Naive thymus-derived CD4-positive, alpha-beta T cell (primary cell): Measurements from ENCODE around the gene DMRT3. TPM values are rescaled to one million over a fixed set of nuclear protein-coding genes. Genes with fewer than 3 reads are reported as not detected.

ENCODE experiments used
- ATAC-seq: fragments of 150-1000 bp; cut with Tn5 transposase; 2 replicates; pipeline ENCODE4 v1.10.0; 2021; ENCODE audit warnings: mild to moderate bottlenecking, moderate library complexity
- CTCF ChIA-PET: fragments of 350-600 bp; sonication (Branson Sonifier 250); formaldehyde crosslinking; loops from one replicate; lab custom pipeline; 2021; ENCODE audit warnings: antibody characterized with exemption; lab: Charles Lee
- POLR2A ChIA-PET: fragments of 350-600 bp; sonication (Branson Sonifier 250); formaldehyde crosslinking; loops from one replicate; lab custom pipeline; 2021; ENCODE audit warnings: antibody characterized with exemption, inconsistent platforms; lab: Charles Lee
- DNase-seq, 9 donors: peaks; one replicate each; pipeline versions ENCODE4 v3.0.0 to v3.0.0-alpha.2; 2020 to 2022; ENCODE audit warnings: mixed read lengths in 1 of 9
- H3K27ac ChIP-seq: one replicate; pipeline ENCODE4 v1.7.0; 2013; ENCODE audit warnings: mild to moderate bottlenecking, low read depth, low read length, moderate library complexity
- H3K27me3 ChIP-seq, 2 donors: one replicate each; pipeline ENCODE4 v1.7.0; 2013; ENCODE audit warnings: low read length in 2 of 2, mild to moderate bottlenecking in 2 of 2, moderate library complexity in 2 of 2; ENCODE audit not compliant: control insufficient read depth in 2 of 2, insufficient read depth in 2 of 2
- H3K36me3 ChIP-seq, 3 experiments: 1 replicate in 2 of 3; 2 replicates in 1 of 3; pipeline ENCODE4 v1.7.0; 2013; ENCODE audit warnings: low read length in 3 of 3, mild to moderate bottlenecking in 3 of 3, moderate library complexity in 1 of 3; ENCODE audit not compliant: insufficient read depth in 3 of 3, control insufficient read depth in 2 of 3
- H3K4me1 ChIP-seq, 2 donors: one replicate each; pipeline ENCODE4 v1.7.0; 2013; ENCODE audit warnings: low read length in 2 of 2, mild to moderate bottlenecking in 2 of 2, moderate library complexity in 1 of 2; ENCODE audit not compliant: control insufficient read depth in 2 of 2, insufficient read depth in 2 of 2
- H3K4me3 ChIP-seq: 2 replicates; pipeline ENCODE4 v1.7.0; 2013; ENCODE audit warnings: mild to moderate bottlenecking, low read length
- H3K9me3 ChIP-seq, 3 experiments: 1 replicate in 2 of 3; 2 replicates in 1 of 3; pipeline ENCODE4 v1.7.0; 2013; ENCODE audit warnings: low read length in 3 of 3; ENCODE audit not compliant: control insufficient read depth in 2 of 3
- H3K27ac Mint-ChIP-seq, 9 donors: one replicate each; pipeline ENCODE4 v1.8.0; 2020 to 2022; ENCODE audit warnings: mixed read lengths in 9 of 9, mild to moderate bottlenecking in 8 of 9, moderate library complexity in 5 of 9, inconsistent platforms in 2 of 9
- H3K27me3 Mint-ChIP-seq, 5 donors: one replicate each; pipeline ENCODE4 v1.8.0; 2021 to 2022; ENCODE audit warnings: mixed read lengths in 5 of 5, mild to moderate bottlenecking in 1 of 5
- H3K36me3 Mint-ChIP-seq, 5 donors: one replicate each; pipeline ENCODE4 v1.8.0; 2020 to 2022; ENCODE audit warnings: mixed read lengths in 5 of 5, mild to moderate bottlenecking in 3 of 5, inconsistent platforms in 1 of 5
- H3K4me1 Mint-ChIP-seq, 7 donors: one replicate each; pipeline ENCODE4 v1.8.0; 2020 to 2022; ENCODE audit warnings: mixed read lengths in 7 of 7, mild to moderate bottlenecking in 3 of 7, inconsistent platforms in 1 of 7
- H3K4me3 Mint-ChIP-seq, 10 donors: one replicate each; pipeline ENCODE4 v1.8.0; 2020 to 2022; ENCODE audit warnings: mild to moderate bottlenecking in 10 of 10, mixed read lengths in 10 of 10, moderate library complexity in 6 of 10, inconsistent platforms in 2 of 10
- H3K9me3 Mint-ChIP-seq, 11 donors: one replicate each; pipeline ENCODE4 v1.8.0; 2020 to 2022; ENCODE audit warnings: mixed read lengths in 11 of 11, mild to moderate bottlenecking in 4 of 11, inconsistent platforms in 1 of 11, moderate library complexity in 1 of 11
- intact Hi-C, 2 donors: fragments of 100-400 bp; cut with micrococcal nuclease; formaldehyde crosslinking; loops; one replicate each; pipeline ENCODE4 v1.15.1; 2023
- polyA plus RNA-seq, 2 donors: library from polyadenylated mRNA; unstranded; fragments of 300-500 nt; fragmentation: Illumina TruSeq; gene quantifications; one replicate each; pipeline ENCODE4 v1.2.3, GENCODE V29; 2021
- total RNA-seq, 6 experiments: library from RNA in 5 of 6; stranded (reverse) in 5 of 6; gene quantifications; 1 replicate in 5 of 6; 2 replicates in 1 of 6; pipeline ENCODE4 v1.2.3 and lab custom pipeline; 2021 to 2026

Gene DMRT3
- total and polyA plus RNA-seq, 7 experiments from 2014 or later = not detected

- intact Hi-C loops = no loop called here
- Mint-ChIP-seq H3K36me3 (peaks cover 0 to 5% (median 0%) of the 10 kb centered on the region in 5 donors), H3K27me3 (peaks cover 61 to 87% (median 67%) of the 10 kb centered on the region in 5 donors), H3K4me1 (peaks cover 10 to 43% (median 32%) of the 10 kb centered on the region in 7 donors), H3K27ac (peak overlapping the region in 1 of 9 donors; percentile 75), H3K9me3 (peaks cover 0 to 7% (median 0%) of the 10 kb centered on the region in 11 donors), H3K4me3 (peak overlapping the region in 4 of 10 donors; percentile 35 to 63 (median 44))
- H3K9me3 ChIP-seq = no peaks in the 10 kb centered on the region
- no peak overlapping the region for H3K4me3 ChIP-seq
- H3K36me3 ChIP-seq = no peaks in the 10 kb centered on the region
- no peak for ATAC-seq
- no peak overlapping the region for H3K27ac ChIP-seq
- ChIA-PET POLR2A (no interaction called here), CTCF (interaction anchor here (0.8 kb wide), 1 partner anchor 30 kb away, joined by 3 read pairs; no protein-coding TSS in a partner anchor)
- peaks cover 7 to 33% of the 10 kb centered on the region in 2 donors for H3K27me3 ChIP-seq
- no peak for DNase-seq
- peaks cover 0 to 4% of the 10 kb centered on the region in 2 donors for H3K4me1 ChIP-seq
Observed at GRCh38 chr9:974996-975739, 1.3 kb upstream of the DMRT3 start.

GRCh38 chr9:975740-976257 is 656 bp upstream of the DMRT3 start:
- ChIA-PET POLR2A (no interaction called here), CTCF (no interaction called here)
- H3K9me3 ChIP-seq = no peaks in the 10 kb centered on the region
- H3K36me3 ChIP-seq = no peaks in the 10 kb centered on the region
- H3K4me3 ChIP-seq = no peak overlapping the region
- peaks cover 7 to 31% of the 10 kb centered on the region in 2 donors for H3K27me3 ChIP-seq
- H3K27ac Mint-ChIP-seq = peak overlapping the region in 1 of 9 donors; percentile 75
- peaks cover 0 to 4% of the 10 kb centered on the region in 2 donors for H3K4me1 ChIP-seq
- peaks cover 11 to 39% (median 29%) of the 10 kb centered on the region in 7 donors for H3K4me1 Mint-ChIP-seq
- H3K27me3 Mint-ChIP-seq = peaks cover 64 to 86% (median 68%) of the 10 kb centered on the region in 5 donors
- peaks cover 0 to 6% (median 0%) of the 10 kb centered on the region in 11 donors for H3K9me3 Mint-ChIP-seq
- no peak overlapping the region for H3K27ac ChIP-seq
- DNase-seq = no peak
- peak overlapping the region in 5 of 10 donors; percentile 24 to 63 (median 48) for H3K4me3 Mint-ChIP-seq
- intact Hi-C loops = no loop called here
- no peak for ATAC-seq
- peaks cover 0 to 2% (median 0%) of the 10 kb centered on the region in 5 donors for H3K36me3 Mint-ChIP-seq

- H3K27me3 ChIP-seq = peaks cover 7 to 35% of the 10 kb centered on the region in 2 donors
- DNase-seq = no peak
- Mint-ChIP-seq H3K4me3 (peak overlapping the region in 1 of 10 donors; percentile 40), H3K36me3 (peaks cover 0 to 2% (median 0%) of the 10 kb centered on the region in 5 donors), H3K27me3 (peaks cover 78 to 89% (median 81%) of the 10 kb centered on the region in 5 donors), H3K27ac (peak overlapping the region in 1 of 9 donors; percentile 29), H3K4me1 (peaks cover 9 to 39% (median 27%) of the 10 kb centered on the region in 7 donors), H3K9me3 (peaks cover 0 to 6% (median 0%) of the 10 kb centered on the region in 11 donors)
- no peak for ATAC-seq
- intact Hi-C loops = no loop called here
- H3K27ac ChIP-seq = no peak overlapping the region
- no peaks in the 10 kb centered on the region for H3K36me3 ChIP-seq
- H3K9me3 ChIP-seq = no peaks in the 10 kb centered on the region
- H3K4me3 ChIP-seq = no peak overlapping the region
- POLR2A ChIA-PET = no interaction called here
- H3K4me1 ChIP-seq = no peaks in the 10 kb centered on the region
- CTCF ChIA-PET = no interaction called here
Observed at GRCh38 chr9:976943-977837, 735 bp downstream of the DMRT3 start.

GRCh38 chr9:977838-978830 is 1.7 kb downstream of the DMRT3 start:
- ATAC-seq (no peak), DNase-seq (no peak)
- Mint-ChIP-seq H3K27me3 (peaks cover 82 to 89% (median 86%) of the 10 kb centered on the region in 5 donors), H3K4me3 (peak overlapping the region in 4 of 10 donors; percentile 4 to 68 (median 24)), H3K36me3 (peaks cover 0 to 4% (median 0%) of the 10 kb centered on the region in 5 donors), H3K4me1 (peaks cover 7 to 33% (median 26%) of the 10 kb centered on the region in 7 donors), H3K27ac (peak overlapping the region in 2 of 9 donors; percentile 35 to 37), H3K9me3 (peaks cover 0 to 6% (median 0%) of the 10 kb centered on the region in 11 donors)
- Histone ChIP-seq H3K36me3 (no peaks in the 10 kb centered on the region), H3K4me3 (no peak overlapping the region), H3K4me1 (no peaks in the 10 kb centered on the region), H3K9me3 (no peaks in the 10 kb centered on the region), H3K27me3 (peaks cover 7 to 26% of the 10 kb centered on the region in 2 donors), H3K27ac (no peak overlapping the region)
- POLR2A ChIA-PET = no interaction called here
- CTCF ChIA-PET = no interaction called here
- intact Hi-C loops = no loop called here

GRCh38 chr9:979983-980382 is 3.5 kb downstream of the DMRT3 start:
- H3K9me3 ChIP-seq = no peaks in the 10 kb centered on the region
- ChIA-PET CTCF (no interaction called here), POLR2A (no interaction called here)
- peaks cover 0 to 12% of the 10 kb centered on the region in 2 donors for H3K27me3 ChIP-seq
- H3K27me3 Mint-ChIP-seq = peaks cover 75 to 87% (median 85%) of the 10 kb centered on the region in 5 donors
- no peak overlapping the region for H3K27ac Mint-ChIP-seq
- no peaks in the 10 kb centered on the region for H3K36me3 ChIP-seq
- peaks cover 4 to 18% (median 11%) of the 10 kb centered on the region in 7 donors for H3K4me1 Mint-ChIP-seq
- intact Hi-C loops = no loop called here
- H3K4me3 ChIP-seq = no peak overlapping the region
- H3K4me3 Mint-ChIP-seq = no peak overlapping the region
- DNase-seq = no peak
- no peaks in the 10 kb centered on the region for H3K4me1 ChIP-seq
- peaks cover 0 to 4% (median 0%) of the 10 kb centered on the region in 5 donors for H3K36me3 Mint-ChIP-seq
- no peak for ATAC-seq
- H3K9me3 Mint-ChIP-seq = peaks cover 0 to 2% (median 0%) of the 10 kb centered on the region in 11 donors
- H3K27ac ChIP-seq = no peak overlapping the region
